Fibroblast of skin of back (primary cell): ENCODE measurements around the gene MYRF.

ENCODE experiments used
- DNase-seq: peaks from one replicate; pipeline ENCODE4 v3.0.0-alpha.2; 2013

The MYRF gene

DNA sequence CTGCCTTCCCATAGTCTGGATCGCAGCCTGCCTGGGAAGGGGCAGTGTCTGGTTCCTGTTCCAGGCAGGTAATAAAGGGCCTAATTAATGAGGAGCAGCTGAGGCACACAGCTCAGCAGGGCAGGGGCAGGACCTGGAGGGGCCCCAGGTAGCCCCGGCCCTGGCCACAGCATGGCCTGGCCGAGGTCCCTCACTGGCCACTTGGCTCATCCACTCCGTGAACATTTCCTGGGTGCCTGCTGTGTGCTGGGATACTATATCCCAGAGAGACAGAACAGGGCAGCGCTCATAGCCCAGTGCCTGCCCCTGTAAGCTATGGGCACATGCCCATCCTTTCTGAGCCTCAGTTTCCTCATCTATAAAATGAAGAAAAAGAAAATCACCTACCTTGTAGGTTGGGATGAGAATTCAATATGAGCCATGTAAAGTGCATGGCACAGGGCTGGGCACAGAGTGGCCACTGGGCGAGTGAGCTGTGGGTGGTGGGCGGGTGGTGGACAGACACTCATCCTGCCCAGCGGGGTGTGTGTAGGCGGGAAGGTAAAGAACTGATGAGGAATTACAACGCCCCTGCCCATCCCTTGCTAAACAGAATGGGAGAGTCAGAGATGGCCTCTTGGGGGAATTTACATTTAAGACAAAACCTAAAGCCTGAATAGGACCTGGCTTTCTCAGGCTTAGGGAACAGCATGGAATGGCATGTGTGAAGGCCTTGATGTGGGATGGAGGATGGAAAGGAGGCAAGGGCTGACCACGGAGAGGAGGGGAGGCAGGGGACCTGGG is 9.2 kb downstream of the MYRF start:
- no peak for DNase-seq

DNA sequence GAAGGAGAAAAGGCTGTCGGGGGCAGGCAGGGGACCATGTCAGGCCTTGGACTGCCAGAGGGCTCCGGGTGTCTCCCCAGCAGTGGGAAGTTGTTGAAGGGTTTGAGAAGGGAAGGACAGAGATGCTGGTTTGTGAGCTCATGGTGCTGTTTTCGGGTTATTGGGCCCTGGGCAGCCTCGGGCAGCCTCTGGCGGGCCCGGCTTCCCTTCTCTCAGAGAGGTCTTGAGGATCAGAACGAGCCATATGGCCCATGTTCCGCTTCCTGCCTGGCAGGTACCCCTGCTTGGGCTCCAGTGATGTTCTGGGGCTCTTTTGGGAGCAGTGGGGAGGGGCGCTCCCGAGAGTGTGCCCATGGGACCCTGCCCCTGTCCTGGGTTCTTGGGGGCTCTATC is 9.8 kb downstream of the MYRF start:
- DNase-seq, result no peak

DNA sequence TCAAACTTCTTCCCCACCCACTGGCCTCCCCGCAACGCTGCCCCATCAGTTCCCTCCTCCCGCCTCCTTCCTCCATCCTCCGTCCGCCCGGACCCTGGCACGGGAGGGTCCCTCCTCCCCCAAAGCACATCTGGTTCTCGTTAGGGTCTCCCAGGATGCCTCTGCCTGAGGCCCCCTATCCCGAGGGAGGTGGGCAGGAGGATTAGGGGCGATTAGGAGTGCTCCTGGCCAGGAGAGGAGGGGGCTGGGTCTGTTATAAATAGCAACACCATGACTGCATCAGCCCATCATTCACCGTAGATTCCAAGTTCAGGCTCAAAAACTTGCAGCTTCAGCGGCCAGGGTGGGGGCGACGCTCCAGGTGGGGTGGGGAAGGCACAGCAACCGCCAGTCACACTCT is 10.4 kb downstream of the MYRF start:
- no peak for DNase-seq

DNA sequence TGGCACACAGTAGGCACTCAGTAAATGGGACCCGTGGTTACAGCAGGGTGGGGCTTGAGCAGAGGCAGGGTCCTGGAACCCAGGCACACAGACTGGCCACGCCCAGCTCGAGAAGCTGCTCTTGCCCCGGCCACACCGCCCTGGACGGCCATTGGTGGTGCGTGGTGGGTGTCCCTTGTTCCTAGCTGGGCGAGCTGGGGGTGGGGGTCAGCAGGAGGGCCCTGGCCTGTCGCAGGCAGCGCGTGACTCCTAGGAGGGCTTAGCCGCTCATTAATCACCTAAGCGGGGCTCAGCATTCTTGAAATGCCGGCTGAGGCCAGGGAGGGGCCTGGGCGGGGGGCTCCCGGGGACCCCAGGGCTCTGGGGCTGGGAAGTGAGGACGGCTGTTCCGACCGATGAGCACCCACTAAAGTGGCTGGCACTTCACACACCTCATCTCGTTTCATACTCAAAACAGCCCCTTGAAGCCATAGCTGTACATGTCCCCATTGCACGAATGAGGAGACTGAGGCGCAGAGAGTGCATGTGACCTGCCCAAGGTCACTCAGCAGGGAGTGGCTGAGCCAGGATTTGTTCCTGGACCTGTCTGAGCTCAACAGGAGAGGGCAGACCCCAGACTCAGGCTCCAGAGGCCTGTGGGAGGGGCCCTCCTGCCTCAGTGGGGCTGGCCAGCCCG is 11.6 kb downstream of the MYRF start:
- DNase-seq, result no peak

DNA sequence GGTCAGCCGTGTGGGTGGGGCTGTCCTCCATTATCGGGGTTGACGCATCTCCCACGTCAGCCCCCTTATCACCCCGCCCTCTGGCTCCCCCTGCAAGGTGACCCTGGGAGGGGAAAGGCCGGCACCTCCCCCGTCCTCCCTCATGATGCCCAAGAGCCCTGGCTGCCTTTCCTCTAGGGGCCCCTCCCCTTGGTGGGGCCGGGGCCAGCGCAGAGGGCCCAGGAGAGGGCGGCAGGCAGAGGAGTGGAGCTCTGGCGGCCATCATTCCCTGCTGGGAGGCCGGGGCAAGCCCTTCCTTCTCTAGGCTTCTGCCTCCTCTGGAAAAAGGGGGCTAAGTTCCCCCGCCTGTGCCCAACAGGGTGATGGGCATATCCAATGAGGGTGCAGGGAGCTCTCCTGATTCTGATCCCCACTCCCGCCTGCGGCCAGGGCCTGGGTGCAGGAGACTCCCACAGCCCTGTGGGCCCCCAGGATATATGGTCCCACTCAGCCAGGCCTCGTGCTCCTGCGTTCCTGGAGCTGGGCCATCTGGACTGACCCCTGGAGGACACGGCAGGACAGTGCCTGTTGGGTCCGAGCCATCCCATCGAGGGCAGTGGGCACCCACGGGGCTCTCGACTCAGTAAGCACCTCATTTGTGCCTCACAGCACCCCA is 12.3 kb downstream of the MYRF start:
- DNase-seq, result no peak

DNA sequence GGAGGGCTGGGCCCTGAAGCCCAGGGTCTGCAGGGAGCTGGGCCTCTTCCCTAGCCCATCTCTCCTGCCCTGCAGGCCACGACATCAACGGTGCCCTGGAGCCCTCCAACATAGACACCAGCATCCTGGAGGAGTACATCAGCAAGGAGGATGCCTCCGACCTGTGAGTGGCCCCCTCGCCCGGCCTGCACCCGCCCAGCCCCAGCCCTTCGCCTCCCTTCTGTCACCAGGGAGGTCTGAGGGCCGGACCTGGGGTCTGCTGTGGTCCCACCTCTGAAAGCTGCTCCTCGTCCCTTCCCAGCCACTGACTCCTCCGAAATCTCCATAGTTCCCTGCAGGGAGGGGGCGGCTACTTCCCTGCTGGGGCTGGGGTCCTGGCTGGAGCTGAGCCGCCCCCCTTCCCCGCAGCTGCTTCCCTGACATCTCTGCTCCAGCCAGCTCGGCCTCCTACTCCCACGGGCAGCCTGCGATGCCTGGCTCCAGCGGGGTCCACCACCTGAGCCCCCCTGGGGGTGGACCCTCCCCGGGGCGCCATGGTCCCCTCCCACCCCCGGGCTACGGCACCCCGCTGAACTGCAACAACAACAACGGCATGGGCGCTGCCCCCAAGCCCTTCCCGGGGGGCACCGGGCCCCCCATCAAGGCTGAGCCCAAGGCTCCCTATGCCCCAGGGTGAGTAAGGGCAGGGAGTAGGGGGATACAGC is 13.3 kb downstream of the MYRF start:
- DNase-seq, result no peak

DNA sequence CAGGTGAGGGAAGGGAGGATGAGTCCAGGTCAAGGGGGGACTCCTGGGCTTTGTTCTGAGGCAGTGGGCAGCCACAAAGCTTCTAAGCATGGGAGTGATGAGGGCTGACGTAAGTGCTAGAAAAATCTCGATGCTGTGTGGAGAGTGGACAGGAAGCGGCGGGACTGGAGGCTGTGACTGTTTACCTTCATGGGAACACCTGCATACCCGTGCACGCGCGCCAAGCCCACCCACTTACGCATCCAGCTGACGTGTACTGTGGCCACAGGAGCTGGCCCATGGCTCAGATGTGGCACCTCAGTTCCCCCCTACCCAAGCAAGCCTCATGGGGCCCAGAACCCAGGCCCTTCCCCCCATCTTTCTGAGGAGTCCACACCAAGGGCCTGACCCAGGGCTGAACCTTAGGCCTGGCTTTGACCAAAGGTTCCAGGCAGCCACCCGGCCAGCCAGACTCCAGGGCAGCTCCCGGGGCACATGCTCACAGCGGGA is 14.0 kb downstream of the MYRF start:
- no peak for DNase-seq

DNA sequence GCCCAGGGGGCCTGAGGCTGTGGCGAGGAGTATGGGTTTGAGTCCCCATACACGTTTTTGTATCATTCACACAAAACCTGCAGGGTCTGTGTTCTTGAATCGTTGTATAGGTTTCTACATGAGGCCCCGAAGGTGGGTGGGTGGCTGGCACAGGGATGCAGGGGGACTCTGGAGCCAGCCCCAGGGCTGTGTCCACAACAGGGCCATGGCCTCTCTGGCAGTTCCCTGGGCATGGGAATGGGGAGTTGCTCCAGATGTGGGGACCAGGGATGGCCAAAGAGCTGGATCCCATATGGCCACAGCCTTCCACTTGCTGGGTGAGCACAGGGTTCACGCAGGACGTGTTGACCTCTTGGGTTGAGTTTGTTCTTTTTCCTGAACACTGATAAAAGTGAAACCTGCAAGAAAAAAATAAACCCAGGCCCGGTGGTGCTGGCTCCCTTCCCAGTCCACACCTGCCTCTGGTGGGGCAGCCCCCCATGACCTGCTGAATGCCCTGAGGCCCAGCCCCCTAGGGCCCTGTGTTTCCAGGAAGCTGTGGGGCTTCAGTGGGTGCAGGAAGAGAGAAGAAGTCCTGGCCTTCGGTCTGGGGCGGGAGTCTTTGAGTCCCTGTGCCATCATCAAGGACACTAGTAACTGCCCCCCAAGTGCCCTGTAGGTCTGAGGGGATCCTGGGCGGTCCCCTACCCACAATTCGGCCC is 16.1 kb downstream of the MYRF start:
- DNase-seq, result no peak

DNA sequence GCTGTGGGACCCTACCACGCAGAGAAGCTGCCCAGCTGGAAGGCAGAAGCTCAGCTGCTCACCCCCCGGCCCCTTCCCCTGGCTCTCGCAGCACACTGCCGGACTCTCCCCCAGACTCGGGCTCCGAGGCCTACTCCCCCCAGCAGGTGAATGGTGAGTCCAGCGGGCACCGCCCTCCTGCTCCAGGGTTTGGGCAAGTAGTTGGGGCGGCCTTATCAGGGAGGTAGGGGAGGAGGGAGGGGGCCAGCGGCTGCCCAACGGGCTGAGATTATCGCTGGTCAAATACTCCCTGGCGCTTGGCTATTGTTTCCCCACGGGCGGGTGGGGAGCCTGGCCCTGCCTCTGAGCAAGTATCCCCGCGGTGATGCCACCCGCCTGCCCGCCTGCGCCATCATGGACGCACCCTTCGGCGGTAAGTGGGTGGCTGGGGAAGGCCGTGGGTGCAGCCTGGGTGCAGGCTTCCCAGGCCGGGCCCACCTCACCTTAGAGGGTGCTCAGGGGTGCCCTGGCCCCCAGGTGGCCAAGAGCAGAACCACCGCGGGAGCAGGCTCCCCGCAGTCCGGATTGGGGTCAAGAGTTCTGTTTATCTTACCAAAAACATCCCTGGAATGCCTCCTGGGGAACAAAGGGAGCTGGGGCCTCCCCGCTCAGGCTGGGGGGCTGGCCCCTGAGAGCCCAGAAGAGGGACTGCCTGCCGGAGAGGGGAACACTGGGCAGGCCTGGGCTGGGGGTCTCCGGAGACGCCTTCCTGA is 16.9 kb downstream of the MYRF start:
- DNase-seq, result peak; percentile 19

DNA sequence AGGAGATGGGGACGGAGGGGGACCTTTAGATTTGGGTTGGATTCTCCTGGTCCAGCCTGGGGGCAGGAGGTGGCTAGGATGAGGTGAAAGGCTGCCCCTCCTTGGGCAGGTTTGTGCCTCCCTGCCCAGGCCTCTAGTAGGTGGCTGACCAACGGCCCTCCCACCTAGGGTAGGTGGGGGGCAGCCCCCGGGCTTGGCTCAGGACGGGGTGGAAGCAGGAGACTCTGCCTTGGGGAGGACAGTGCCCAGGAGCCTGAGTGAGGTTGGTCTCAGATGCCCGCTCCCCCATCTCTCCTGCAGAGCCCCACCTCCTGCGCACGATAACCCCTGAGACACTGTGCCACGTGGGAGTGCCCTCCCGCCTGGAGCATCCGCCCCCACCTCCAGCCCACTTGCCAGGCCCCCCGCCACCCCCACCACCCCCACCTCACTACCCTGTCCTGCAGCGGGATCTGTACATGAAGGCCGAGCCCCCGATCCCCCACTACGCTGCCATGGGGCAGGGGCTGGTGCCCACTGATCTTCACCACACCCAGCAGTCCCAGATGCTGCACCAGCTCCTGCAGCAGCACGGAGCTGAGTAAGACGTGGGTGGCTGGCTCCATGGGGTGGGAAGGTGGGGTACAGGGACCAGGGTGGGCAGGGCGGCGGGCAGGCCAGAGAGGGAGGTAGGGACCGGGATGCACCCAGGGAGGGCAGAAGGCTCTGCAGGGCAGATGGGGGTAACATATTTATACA is 17.7 kb downstream of the MYRF start:
- DNase-seq, result no peak

DNA sequence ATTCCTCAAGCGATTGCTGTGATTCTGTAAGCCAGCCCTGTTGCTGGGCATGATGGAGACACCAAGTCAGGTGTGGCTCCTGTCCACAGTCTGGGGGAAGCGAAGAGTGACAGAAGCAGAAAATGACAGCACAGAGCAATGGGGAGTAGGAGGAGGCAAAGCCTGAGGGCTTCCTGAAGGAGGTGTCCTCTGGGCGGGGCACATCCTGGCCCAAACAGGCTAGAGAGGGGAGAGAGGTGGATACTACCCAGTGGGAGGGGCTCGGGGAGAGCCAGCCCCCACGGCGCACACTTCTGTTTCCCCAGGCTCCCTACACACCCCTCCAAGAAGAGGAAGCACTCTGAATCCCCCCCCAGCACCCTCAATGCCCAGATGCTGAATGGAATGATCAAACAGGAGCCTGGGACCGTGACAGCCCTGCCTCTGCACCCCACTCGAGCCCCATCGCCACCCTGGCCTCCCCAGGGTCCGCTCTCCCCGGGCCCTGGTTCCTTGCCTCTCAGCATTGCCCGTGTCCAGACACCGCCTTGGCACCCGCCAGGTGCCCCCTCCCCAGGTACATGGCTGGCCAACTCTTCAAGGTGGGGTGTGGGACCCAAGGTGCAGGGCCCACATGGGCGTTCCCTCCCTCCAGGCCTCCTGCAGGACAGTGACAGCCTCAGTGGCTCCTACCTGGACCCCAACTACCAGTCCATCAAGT is 18.9 kb downstream of the MYRF start:
- no peak for DNase-seq

DNA sequence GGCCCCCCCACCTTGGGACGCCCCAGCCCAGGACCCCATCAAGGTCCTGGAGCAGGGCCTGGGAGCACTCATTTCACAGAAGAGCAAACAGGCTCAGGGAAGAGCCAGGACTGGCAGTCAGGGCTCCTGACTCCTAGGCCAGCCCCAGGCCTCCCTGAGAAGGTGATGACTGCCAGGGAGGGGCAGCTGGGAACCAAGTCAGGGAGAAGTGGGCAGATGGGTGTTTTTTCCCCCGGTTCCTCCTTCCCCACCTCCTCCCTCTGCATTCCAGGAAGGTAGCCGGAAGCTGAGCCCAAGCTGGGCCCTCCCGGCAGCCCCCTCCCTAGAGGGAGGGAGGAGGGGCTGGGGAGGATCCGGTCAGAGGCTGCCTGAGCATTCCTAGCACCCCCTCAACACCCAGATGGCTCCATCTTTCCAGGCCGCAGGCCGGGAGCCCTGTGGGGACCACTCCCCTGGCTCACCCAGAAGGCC is 19.6 kb downstream of the MYRF start:
- no peak for DNase-seq

DNA sequence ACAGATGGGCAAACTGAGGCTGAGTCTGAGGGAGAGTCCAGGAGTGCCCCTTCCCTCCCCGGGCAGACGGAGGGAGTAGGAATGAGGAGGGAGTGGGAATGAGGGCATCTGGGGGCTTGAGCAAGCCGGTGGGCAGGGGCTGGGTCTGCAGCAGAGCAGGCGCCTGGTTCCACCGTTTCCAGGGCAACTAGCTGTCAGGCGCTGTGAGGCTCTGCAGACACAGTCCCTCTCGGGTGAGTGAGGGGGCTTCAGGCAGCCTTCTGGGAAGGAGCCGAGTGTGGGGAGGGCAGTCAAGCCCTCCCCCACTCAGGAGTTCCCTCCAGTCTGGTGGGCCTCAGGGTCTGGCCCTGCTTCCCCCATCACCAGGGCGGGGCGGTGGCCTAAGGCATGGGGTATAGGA is 20.9 kb downstream of the MYRF start:
- DNase-seq, result no peak

DNA sequence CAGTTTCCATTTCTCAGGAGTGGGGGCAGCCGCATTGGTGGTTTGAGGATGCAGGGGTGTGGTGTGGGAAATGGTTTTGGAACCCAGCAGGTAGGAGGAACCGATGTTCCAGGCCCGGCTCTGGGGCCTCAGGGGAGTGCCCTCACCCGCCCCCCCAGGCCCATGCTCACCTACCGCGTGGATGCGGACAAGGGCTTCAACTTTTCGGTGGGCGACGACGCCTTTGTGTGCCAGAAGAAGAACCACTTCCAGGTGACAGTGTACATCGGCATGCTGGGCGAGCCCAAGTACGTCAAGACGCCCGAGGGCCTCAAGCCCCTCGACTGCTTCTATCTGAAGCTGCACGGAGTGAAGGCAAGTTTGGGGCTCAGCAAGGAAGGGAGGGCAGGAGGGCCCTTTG is 21.4 kb downstream of the MYRF start:
- no peak for DNase-seq

DNA sequence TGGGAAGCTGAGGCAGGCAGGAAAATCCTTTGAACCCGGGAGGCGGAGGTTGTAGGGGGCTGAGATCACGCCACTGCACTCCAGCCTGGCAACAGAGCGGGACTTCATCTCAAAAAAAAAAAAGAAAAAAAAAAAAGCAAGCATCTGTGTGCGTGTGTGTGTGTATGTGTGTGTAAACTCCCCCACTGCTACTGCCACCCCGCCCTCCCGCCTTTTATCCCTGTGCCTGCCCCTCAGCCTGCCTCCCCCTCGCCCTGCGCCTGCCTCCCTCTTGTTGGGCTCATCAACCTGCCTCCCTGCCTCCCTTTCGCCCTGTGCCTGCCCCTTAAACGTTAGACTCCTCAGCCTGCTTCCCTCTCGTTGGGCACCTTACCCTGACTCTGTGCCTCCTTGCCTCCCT is 22.0 kb downstream of the MYRF start:
- no peak for DNase-seq

DNA sequence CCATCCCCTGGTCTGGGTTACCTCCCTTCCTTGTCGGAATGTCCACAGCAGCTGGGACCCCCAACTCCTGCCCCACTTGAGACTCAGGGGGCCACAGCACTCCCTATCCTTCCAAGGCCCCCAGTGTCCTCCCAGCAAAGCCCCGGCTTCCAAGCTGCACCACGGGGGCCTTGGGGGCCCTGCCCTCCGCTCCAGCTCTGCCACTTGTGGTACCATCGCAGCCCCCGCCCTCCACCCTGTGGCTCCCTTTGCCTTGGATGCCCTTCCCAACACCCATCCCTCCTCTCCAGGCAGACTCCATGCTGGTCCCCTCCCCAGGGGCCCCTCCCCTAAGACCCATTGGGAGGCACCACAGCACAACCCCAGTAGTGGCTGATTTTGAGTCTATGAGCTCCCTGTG is 22.7 kb downstream of the MYRF start:
- DNase-seq, result no peak

DNA sequence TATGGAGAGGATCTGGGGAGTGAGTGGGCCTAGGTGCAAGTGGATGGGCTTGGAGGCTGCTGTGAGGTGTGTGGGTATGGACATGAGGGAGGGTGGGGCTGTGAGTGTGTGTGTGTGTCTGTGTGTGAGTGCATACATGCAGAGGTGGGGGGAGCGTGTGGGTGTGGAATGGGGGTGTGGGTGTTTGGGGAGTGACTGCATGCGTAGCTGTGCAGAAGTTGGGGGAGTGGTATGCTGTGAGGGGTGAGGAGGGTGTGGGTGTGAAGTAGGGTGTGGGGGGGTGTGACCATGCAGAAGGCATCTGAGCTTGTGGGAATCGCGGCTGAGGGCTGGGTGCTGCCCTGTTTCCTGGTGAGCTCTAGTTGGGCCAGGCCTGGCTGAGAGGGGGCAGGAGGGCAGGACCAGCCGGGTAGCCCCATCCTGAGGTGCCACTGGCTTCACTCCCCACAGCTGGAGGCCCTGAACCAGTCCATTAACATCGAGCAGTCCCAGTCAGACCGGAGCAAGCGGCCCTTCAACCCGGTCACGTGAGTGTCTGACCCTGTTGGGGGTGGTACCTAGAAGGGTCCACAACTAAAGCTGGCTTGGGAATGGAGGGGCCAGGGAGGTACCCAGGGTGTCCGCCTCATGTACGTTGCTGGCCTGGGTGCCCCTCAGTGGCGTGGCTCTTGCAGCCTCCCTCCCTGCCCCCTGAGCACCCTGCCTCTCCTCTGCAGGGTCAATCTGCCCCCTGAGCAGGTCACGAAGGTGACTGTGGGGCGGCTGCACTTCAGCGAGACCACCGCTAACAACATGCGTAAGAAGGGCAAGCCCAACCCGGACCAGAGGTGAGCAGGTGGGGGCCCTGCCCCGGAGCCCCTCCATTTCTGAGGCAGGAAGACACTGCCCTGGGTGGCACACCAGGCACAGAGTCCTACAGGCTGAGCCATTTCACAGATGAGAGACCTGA is 23.4 kb downstream of the MYRF start:
- DNase-seq, result no peak

DNA sequence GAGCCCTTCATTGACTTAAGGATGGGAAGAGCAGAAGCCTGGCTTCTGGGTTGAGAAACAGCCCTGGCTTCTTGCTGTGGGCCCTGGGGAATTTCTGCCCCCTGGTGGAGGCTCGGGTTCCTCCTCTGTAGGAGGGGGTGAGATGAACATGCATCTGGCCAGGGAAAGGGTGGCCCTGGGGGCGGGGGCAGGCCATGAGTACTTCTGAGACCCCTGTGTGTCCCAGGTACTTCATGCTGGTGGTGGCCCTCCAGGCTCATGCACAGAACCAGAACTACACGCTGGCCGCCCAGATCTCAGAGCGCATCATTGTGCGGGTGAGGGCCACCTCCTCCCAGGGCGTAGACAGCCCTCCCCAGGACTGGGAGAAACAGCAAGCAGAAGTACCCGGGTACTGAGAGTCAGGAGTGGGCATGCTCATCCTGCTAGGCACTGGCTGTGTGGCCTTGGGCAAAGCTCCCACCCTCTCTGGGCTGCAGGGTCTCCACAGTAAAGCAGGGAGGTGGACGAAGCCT is 24.2 kb downstream of the MYRF start:
- DNase-seq, result peak; percentile 62
